NCI-H1092 (cell line): ENCODE results near the gene PCBP3.
"Not testable (repeated sequence)": the region's sequence is repeated elsewhere in the genome, so short reads cannot be mapped to it uniquely, and the experiment has no call there.

Experiments
- DNase-seq: peaks from one replicate; lab custom pipeline; 2025; lab: John Stamatoyannopoulos, UW

PCBP3 gene

DNA sequence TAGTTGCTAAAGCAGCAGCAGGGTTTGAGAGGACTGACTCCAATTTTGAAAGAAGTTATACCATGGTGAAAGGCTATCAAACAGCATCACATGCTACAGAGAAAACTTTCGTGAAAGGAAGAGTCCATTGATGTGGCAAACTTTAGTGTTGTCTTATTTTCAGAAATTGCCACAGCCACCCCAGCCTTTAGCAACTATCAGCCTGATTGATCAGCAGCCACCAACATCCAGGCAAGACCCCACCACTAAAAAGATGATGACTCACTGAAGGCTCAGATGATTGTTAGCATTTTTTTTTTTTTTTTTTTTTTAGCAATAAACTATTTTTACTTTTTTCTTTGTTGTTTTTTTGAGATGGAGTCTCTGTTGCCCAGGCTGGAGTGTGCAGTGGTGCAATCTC lies 35.3 kb downstream of the PCBP3 start:
- not testable (repeated sequence) for DNase-seq

DNA sequence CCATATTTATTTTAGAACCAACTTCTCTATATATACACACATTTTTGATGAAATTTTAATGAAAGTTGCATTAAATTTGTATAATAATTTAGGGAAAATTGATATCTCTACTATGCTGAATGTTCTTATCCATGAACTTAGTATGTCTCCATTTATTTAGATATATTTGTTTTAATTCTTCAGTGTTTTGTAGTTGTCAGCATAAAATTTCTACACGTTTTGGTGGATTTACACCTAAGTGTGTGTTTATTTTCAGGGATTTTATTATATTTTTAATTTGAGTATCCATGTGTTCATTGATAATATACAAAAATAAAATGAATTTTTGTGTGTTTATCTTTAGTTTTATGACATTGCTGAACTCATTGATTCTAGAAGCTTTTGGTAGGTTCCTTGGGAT lies 36.7 kb downstream of the PCBP3 start:
- no peak for DNase-seq

DNA sequence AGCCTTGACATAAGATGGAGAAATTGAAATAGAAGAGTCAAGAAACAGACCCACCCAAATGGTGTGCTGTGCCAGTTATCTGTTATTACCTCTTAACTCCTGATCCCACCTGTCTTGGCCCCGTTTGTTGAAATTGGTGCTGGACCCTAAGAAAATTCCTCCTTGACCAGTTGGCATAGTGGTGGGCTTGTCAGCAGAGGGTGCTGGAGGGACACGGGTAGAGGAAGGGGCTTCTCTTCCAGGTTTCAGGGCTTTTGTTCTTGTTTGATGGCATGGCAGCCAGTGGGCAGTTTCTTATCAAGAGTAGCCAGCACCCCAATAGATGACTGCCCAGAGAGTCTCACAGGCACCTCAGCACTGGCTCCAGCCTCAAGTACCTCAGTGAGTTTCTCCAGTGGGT lies 51.6 kb downstream of the PCBP3 start:
- DNase-seq, result no peak

DNA sequence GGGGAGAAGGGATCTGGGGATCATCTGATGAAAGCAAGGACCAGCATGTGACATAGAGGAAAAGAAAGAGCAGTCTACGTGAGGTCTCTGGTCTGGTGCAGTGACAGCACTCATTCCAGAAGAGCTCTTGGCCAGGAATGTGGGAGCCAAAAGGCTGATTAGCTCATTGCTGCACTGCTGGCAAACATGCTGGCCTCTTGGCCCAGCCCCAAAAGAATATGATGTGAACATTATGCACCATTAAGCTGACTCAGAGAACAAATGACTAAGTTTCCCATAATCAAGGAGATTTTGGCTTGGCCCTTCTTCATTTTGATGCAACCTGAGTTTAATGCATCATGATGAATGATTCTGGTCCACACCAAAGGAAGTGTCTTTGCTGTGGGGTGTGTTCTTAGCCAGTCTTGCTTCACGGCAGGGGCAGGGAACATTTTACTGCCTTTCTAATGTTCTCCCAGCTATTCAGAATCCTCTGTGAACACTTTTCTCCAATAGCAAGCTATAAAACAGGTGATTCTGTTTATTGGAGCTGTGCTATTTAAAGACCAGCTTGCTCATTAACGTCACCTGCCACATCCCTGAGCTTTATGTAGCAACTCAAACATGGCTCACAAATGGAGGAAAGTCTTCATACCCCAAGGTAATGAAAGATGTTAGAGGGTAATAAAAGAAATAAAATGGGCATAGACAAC lies 55.1 kb downstream of the PCBP3 start:
- no peak for DNase-seq

DNA sequence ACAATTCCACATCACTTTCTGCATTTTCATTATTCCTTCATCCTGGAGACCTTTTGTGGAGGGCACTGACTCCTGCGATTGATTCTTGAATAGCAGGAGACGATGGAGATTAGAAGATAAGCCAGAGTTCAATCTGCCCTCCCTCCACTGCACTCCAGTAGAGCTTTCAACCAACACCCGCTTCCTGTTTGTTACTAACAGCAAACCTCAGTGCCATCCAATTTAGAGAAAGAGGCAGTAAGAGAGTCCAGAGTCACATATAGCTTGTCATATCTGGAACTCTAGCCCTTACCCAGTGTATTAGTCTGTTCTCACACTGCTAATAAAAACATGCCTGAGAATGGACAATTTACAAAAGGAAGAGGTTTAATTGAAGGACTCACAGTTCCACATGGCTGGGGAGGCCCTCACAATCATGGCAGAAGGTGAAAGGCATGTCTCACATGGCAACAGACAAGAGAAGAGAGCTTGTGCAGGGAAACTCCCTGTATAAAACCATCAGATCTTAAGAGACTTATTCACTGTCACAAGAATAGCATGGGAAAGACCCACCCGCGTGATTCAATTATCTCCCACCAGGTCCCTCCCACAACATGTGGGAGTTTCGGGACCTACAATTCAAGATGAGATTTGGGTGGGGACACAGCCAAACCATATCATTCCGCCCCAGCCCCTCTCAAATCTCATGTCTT lies 55.9 kb downstream of the PCBP3 start:
- DNase-seq, result no peak

DNA sequence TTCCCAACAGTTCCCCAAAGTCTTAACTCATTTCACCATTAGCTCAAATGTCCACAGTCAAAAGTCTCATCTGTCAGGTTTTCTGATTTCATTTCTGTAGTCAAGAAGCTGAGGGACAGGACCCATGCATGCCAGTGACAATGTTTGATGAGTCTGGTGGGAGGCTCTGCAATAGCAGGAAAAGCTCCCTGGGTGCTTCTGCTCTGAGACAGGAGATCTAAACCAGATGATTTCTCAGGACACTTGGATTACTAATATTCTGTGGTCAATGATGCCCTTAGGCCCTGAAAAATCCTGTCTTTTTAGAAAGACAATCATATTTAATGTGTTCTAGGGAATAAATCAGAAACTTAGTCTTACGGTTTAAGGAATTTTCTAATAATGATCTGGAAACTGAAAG lies 56.4 kb downstream of the PCBP3 start:
- no peak for DNase-seq

DNA sequence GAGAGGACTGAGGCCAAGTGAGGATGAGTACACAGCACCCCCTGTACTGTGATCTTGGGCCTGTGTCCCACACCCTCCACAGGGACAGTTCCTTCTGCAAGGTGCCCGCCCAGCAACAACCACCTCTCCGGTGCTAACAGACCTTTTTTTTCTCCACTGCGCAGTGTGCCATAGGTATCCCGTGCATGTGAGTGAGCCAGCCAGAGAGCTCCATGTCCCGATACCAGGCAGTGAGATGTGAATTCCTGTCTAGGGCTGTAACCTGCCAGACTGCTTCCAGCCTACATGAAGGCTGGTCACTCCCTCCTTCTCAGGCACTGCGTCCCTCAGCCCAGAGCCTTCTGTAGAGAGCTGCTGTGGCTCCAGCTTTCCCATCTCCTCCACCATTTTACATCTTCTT lies 56.9 kb downstream of the PCBP3 start:
- no peak for DNase-seq

DNA sequence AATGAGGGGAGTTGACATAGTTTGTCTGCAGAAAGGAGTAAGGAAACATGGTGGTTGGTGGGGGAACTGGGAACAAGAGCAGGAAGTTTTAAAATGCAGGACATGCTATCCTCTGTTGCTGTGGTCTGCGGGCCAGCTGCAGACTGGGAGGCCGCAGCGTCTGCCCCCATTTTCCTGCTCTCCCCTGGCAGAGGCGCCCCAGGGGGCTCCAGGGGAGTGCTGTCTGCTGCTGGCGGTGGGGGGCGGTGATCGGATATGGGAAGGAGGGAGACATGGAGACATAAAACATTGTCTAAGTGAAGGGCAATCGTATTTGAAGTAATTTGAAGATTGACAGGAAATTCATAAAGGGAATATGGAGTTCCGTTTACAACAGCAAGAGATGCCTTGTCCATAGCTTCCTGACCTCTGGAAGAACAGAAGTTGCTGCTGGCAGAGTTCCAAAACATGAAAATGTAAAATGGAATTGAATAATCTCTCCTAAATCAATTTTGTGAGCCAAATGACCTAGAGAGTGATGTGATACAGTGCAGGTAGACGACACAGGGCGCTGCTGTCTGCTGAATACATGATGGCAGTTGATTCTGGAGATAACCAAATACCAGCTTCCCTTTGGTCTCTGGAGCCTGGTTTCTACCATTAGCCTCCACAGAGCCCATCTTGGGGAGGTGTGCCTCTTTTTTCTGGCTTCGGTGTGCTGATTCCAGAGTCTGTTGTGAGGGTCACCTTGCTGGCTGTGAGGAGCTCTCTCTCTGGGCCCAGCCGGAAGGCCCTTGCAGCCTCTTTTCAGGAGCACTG lies 61.0 kb downstream of the PCBP3 start:
- DNase-seq, result no peak

DNA sequence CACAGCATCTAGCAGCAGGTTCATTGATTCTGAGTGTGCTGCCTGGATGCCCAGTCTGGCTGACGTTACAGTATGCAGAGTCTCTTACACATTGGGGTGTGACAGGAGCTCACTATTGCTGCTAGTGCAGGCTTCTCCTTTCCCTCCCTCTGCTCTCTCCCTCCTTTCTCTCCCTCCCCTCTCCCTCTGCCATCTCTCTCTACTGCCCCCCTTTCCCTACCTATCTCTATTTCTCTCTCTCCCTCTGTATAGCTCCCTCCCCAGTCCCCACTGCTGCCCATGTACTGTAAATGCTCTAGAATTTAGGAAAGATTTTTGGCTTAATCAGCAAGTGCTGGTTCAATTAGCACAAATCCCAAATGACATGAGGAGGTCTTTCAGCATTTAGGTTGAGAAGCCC lies 62.8 kb downstream of the PCBP3 start:
- no peak for DNase-seq

DNA sequence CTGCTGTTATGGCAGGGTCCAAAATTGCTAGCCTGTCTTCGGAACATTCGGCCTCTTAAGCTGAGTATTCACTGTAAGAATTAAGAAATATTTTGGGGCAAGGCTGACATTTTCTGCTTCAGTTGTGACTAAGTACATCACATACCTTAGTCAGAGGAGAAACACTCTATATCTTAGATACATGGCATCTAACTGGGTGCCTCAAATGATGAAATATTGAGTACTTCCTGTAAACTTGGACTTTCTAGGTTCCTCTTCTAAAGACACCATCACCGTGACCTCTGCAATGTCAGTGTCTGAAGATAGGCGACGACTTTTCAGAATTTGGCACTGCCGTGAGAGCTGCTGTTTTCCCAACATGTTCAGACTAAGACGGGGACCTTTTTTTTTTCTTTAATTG lies 65.6 kb downstream of the PCBP3 start:
- DNase-seq, result no peak

DNA sequence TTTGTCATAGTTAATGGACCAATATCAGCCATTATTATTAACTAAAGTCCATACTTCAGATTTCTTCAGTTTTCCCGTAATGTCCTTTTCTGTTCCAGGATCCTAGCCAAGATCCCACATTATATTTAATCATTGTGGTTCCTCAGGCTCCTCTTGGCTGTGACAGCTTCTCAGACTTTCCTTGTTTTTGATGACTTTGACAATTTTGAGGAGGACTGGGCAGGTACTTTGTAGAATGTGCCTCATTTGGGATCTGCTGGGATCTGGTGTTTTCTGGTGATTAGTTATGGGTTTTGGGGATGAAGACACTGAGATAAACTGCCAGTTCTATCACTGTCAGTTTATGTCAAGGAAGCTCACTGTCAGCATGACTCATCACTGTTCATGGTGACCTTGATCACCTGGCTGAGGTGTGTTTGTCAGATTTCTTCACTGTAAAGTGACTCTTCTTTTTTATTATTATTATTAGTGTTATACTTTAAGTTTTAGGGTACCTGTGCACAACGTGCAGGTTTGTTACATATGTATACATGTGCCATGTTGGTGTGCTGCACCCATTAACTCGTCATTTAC lies 66.3 kb downstream of the PCBP3 start:
- no peak for DNase-seq

DNA sequence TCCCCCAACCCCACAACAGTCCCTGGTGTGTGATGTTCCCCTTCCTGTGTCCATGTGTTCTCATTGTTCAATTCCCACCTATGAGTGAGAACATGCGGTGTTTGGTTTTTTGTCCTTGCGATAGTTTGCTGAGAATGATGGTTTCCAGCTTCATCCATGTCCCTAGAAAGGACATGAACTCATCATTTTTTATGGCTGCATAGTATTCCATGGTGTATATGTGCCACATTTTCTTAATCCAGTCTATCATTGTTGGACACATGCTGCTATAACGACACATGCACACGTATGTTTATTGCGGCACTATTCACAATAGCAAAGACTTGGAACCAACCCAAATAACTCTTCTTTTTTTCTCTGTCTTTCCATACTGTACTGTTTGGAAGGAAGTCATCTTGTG lies 66.8 kb downstream of the PCBP3 start:
- not testable (repeated sequence) for DNase-seq

DNA sequence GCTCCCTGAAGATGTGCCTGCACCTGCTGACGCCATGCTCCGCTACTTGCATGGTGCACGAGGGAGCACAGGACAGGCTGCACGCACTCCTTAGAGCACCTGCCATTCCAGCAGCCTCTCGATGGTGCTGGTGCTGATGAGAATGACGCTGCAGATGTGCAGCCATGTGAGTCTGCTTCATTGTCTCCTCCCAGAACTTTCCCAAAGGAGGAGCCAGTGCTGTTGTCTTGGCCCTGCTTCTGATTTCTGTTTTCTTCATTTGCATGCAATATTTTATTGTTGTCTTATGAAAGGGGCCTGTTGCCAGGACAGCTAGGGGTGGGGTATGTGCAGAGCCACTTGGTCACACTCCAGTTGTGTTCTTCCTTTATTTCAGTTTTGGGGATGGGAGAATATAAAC lies 70.1 kb downstream of the PCBP3 start:
- no peak for DNase-seq

DNA sequence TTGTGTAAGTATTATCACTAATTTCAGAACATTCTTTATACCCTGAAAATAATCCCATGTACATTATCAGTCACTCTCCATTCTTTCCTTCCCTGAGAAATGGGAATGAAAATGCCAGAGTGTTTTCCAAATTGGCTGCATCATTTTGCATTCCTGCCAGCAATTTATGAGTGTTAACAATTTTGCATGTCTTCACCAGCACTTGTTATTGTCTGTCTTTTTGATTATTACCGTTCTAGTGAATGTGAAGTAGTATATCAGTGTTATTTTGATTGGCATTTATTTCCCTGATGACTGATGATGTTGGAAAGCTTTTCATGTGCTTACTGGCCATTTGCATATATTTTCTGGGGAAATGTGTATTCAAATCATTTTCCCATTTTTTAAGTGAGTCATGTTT lies 71.9 kb downstream of the PCBP3 start:
- no peak for DNase-seq

DNA sequence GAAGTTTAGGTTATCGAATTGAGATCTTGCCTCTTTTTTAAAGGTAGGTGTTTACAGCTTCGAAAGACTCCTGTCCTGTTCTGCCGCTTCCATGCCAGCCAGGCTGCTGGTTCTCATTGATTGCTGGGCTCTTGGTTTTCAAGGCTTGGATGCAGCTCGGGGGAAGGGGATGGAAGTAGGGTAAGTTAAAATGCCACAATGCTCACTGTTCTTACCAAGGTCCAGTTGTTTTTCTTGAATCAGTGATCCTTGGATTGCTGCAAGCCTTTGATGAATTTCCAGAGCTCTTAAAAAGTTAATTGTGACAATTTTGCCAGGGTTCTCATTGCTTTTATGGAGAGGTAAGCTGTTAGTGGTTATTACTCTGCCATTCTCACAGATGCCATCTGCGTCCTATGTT lies 74.9 kb downstream of the PCBP3 start:
- DNase-seq, result no peak

DNA sequence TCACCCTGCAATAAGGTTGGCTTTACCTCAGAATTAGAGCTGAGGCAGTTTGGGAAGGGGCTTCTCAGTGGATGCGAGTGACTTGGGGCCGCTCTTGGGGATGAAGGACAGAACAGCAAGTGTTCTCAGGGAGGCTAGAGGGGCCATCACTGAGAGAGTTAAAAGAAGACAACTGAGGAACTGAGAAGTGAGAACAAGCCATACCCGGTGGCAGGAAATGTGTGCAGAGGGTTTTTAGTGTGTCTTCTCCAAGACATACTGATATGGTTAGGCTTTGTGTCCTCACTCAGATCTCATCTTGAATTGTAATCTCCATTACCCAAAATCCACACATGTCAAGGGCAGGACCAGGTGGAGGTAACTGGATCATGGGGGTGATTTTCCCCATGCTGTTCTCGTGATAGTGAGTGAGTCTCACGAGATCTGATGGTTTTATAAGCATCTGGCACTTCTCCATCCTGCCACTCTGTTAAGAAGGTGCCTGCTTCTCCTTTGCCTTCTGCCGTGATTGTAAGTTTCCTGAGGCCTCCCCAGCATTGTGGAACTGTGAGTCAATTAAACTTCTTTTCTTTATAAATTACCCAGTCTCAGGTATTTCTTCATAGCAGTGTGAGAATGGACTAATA lies 75.8 kb downstream of the PCBP3 start:
- DNase-seq, result no peak

DNA sequence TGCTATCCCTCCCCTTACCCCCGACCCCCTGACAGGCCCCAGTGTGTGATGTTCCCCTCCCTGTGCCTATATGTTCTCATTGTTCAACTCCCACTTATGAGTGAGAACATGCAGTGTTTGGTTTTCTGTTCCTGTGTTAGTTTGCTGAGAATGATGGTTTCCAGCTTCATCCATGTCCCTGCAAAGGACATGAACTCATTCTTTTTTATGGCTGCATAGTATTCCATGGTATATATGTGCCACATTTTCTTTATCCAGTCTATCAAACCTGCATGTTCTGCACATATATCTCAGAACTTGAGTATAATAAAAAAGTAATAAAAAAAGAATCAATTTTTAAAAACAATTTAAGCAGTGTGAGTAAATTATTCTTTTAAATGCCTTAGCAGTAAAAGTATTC lies 76.7 kb downstream of the PCBP3 start:
- DNase-seq, result not testable (repeated sequence)

DNA sequence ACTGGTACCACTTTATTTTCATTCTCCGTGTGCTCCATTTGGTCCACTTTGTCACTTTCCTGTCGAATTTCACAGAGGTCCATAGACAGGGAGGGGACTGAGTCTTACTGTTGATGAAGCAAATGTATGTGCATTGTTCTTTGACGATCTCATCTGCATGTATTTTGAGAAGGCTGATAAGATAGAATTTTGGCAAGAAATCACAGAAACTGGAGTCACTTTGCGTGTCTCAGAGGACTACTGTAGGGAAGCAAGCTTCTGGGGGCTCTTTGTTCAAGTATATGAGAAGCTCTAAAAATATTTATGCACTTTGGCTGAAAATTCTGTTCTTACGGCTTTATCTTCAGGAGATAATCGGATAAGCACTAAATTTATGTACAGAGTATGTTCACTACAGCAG lies 78.1 kb downstream of the PCBP3 start:
- DNase-seq, result no peak

DNA sequence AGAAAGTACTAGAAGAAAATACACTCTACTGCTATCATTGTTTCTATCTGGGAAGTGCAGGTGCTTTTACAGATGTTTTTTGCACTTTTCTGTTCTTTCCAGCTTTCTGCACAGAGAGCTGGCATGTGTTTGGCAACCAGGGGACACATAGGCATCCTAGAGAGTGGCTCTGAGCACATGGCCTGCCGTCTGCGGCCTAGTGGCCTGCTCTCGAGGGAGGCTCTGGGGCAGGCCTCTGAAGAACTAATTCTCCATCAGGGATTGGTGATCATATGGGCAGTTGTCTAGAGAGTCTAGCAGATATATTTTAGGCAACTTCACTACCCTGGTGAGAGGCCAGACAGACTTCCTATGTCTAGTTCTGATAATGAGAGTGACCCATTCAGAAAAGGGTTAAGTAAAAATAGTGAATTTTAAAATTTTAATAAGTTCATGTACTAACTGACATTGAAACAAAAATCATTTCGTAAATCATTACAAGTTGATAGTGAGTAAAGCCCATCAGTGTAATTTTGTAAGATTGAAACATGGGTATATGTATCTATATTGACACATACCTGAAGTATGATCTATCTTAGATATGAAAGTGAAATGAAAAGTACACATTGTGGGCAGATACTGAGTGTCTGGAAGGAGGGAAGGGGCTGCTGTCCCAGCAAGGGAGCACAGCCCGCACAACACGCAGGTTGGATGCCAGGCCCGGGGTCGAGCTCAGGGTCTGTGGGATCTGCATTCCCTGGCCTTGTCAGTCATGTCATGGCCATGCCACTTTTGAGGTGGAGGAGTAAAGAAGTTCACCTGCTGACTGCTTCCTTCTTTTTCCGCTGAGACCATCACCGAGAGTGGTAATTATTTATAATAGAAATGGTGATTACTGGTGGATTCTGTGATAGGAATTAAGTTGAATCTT lies 79.8 kb downstream of the PCBP3 start:
- DNase-seq, result no peak

DNA sequence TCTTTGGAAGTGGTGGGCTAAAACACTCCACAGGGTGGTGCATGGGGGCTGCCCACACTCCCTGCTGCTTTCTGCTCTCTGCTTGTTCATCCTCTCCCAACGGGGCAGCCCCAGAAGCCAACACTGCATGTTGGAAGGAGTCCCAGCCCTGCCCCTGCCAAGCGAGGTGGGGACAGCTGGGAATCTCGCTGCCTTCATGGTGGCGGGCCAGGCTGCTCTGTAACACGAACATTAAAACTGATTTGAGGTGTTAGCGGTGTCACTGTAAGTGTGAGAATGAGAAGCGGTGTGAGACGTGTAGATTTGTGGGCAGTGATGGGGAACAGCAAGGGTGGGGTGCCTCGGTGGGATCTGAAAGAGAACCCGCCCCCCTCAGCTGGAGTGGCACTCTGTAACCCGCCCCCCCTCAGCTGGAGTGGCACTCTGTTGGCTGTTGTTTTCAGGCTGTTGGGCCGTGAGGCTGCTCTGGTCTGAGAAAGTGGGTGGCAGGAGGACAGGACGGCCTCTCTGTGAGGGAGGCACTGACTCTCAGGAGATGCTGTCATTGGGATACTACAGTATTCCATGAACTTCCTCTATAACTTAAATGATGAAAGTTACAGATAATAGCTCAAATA lies 80.9 kb downstream of the PCBP3 start:
- peak; percentile 39 for DNase-seq
